Fibroblast of the conjunctiva (primary cell): Measurements from ENCODE around the gene EPGN.
"Not testable (repeated sequence)": the region's sequence is repeated elsewhere in the genome, so short reads cannot be mapped to it uniquely, and the experiment has no call there.

Experiments used
- DNase-seq: peaks from one replicate; pipeline ENCODE4 v3.0.0-alpha.2; 2010; ENCODE audit warnings: low read depth

Gene EPGN

GRCh38 chr4:74340421-74340820, 32.2 kb downstream of the EPGN start:
- not testable (repeated sequence) for DNase-seq

GRCh38 chr4:74344031-74344430, 35.8 kb downstream of the EPGN start:
- DNase-seq: no peak

GRCh38 chr4:74353858-74354257, 45.6 kb downstream of the EPGN start:
- DNase-seq: no peak

- no peak for DNase-seq
These were observed 49.7 kb downstream of the EPGN start for GRCh38 chr4:74357965-74358364.

GRCh38 chr4:74361671-74362070, 53.4 kb downstream of the EPGN start:
- no peak for DNase-seq

GRCh38 chr4:74362347-74362746, 54.1 kb downstream of the EPGN start:
- DNase-seq: no peak

- DNase-seq: no peak
These were observed 56.0 kb downstream of the EPGN start for GRCh38 chr4:74364256-74364651.

GRCh38 chr4:74364652-74365491, 56.6 kb downstream of the EPGN start, which contains the start of gene EREG:
TSS of gene EREG (plus strand) at chr4:74365145. CDS start at chr4:74365309, 164 bp downstream.
- DNase-seq: peak; percentile 12

GRCh38 chr4:74365761-74366160, 57.5 kb downstream of the EPGN start:
- DNase-seq: peak; percentile 10
